Liver (tissue), 3 donors: ENCODE results near the gene FGD5.

Source experiments
- EGR1 ChIP-seq, 2 donors: IDR thresholded peaks; 2 replicates each; pipeline ENCODE4 v1.6.1; 2016 to 2018; ENCODE audit warnings: antibody characterized with exemption in 2 of 2, low read depth in 2 of 2
- FOXA1 ChIP-seq: IDR thresholded peaks from 2 replicates; pipeline ENCODE4 v1.6.1; 2016; ENCODE audit warnings: antibody characterized with exemption
- RAD21 ChIP-seq, 2 donors: IDR thresholded peaks; 2 replicates each; pipeline ENCODE4 v1.6.1; 2016; ENCODE audit warnings: antibody characterized with exemption in 2 of 2, mild to moderate bottlenecking in 2 of 2
- RXRA ChIP-seq, 2 donors: IDR thresholded peaks; 2 replicates each; pipeline ENCODE4 v1.6.1; 2017 to 2018; ENCODE audit warnings: antibody characterized with exemption in 2 of 2, mild to moderate bottlenecking in 1 of 2
- SP1 ChIP-seq: IDR thresholded peaks from 2 replicates; pipeline ENCODE4 v1.6.1; 2018; ENCODE audit warnings: antibody characterized with exemption, mild to moderate bottlenecking
- TF ChIP-seq, protein P1 (sequence below): fragments of 150-350 bp; IDR thresholded peaks from 2 replicates; pipeline ENCODE4 v1.5.1; 2017; ENCODE audit warnings: improper control_type of control experiment, low read depth, low read length; ENCODE audit not compliant: missing input control
- TF ChIP-seq, protein P2 (sequence below): IDR thresholded peaks from 2 replicates; pipeline ENCODE4 v1.6.1; 2016; ENCODE audit warnings: antibody characterized with exemption
- TF ChIP-seq, protein P3 (sequence below): IDR thresholded peaks from 2 replicates; pipeline ENCODE4 v1.6.1; 2016; ENCODE audit warnings: antibody characterized with exemption
- donor health status: healthy.
- donor health status: healthy.

DNA sequence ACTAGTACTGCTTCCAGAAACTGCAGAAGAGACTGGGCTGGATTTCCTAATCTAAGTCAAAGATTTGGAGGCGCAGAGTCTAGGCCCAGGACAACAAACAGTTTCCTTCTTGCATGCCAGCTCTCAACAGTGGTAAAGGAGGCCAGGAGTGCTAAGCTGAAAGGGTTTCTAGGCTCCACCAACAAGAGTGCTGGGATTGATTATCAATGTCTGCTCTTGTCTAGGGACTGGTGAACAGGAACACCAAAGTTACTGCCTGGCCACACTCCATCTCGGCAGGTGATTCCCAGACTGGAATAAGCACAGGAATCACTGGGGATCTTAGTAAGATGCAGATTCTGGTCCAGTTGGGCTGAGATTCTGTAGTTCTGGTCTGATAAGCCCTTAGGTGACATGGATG, 22.8 kb upstream of the FGD5 start:
- TF ChIP-seq, protein P1, sequence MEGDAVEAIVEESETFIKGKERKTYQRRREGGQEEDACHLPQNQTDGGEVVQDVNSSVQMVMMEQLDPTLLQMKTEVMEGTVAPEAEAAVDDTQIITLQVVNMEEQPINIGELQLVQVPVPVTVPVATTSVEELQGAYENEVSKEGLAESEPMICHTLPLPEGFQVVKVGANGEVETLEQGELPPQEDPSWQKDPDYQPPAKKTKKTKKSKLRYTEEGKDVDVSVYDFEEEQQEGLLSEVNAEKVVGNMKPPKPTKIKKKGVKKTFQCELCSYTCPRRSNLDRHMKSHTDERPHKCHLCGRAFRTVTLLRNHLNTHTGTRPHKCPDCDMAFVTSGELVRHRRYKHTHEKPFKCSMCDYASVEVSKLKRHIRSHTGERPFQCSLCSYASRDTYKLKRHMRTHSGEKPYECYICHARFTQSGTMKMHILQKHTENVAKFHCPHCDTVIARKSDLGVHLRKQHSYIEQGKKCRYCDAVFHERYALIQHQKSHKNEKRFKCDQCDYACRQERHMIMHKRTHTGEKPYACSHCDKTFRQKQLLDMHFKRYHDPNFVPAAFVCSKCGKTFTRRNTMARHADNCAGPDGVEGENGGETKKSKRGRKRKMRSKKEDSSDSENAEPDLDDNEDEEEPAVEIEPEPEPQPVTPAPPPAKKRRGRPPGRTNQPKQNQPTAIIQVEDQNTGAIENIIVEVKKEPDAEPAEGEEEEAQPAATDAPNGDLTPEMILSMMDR, result no peak
- TF ChIP-seq EGR1 (IDR thresholded peaks at IDR 0.05; ENCODE audit: low read depth in 2 of 2), result no peak
- no peak for TF ChIP-seq FOXA1
- TF ChIP-seq RAD21 (IDR thresholded peaks at IDR 0.05), result no peak
- TF ChIP-seq, protein P2, sequence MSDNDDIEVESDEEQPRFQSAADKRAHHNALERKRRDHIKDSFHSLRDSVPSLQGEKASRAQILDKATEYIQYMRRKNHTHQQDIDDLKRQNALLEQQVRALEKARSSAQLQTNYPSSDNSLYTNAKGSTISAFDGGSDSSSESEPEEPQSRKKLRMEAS, result no peak
- no peak for TF ChIP-seq RXRA (IDR thresholded peaks at IDR 0.05)
- no peak for TF ChIP-seq SP1
- TF ChIP-seq, protein P3, sequence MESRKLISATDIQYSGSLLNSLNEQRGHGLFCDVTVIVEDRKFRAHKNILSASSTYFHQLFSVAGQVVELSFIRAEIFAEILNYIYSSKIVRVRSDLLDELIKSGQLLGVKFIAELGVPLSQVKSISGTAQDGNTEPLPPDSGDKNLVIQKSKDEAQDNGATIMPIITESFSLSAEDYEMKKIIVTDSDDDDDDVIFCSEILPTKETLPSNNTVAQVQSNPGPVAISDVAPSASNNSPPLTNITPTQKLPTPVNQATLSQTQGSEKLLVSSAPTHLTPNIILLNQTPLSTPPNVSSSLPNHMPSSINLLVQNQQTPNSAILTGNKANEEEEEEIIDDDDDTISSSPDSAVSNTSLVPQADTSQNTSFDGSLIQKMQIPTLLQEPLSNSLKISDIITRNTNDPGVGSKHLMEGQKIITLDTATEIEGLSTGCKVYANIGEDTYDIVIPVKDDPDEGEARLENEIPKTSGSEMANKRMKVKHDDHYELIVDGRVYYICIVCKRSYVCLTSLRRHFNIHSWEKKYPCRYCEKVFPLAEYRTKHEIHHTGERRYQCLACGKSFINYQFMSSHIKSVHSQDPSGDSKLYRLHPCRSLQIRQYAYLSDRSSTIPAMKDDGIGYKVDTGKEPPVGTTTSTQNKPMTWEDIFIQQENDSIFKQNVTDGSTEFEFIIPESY, result no peak
